Ectodermal cell (in vitro differentiated cells): ENCODE data around the gene ZNF778.

ENCODE experiments used
- H3K27ac ChIP-seq: 2 replicates; pipeline ENCODE4 v1.7.0; 2013; ENCODE audit warnings: mild to moderate bottlenecking, low read depth, low read length; ENCODE audit not compliant: insufficient read depth, poor library complexity, severe bottlenecking
- H3K27me3 ChIP-seq: 2 replicates; pipeline ENCODE4 v1.7.0; 2013; ENCODE audit warnings: mild to moderate bottlenecking, low read length; ENCODE audit not compliant: insufficient read depth, control insufficient read depth, poor library complexity, severe bottlenecking
- H3K36me3 ChIP-seq: one replicate; pipeline ENCODE4 v1.7.0; 2013; ENCODE audit warnings: low read length; ENCODE audit not compliant: control insufficient read depth, insufficient read depth
- H3K4me1 ChIP-seq: one replicate; pipeline ENCODE4 v1.7.0; 2013; ENCODE audit warnings: low read length; ENCODE audit not compliant: control insufficient read depth, insufficient read depth
- H3K4me3 ChIP-seq: 2 replicates; pipeline ENCODE4 v1.7.0; 2013; ENCODE audit warnings: low read depth, low read length, control low read depth; ENCODE audit not compliant: insufficient read depth
- H3K9me3 ChIP-seq: 2 replicates; pipeline ENCODE4 v1.7.0; 2013; ENCODE audit warnings: mild to moderate bottlenecking, low read length, moderate library complexity; ENCODE audit not compliant: control insufficient read depth
- WGBS, 2 experiments: methylation state at CpG; one replicate each; pipeline ENCODE4 v1.1.7; 2013; ENCODE audit warnings: missing lambda C conversion rate in 2 of 2; 5-methylcytosine and 5-hydroxymethylcytosine counted together

ZNF778 gene

GRCh38 chr16:89195521-89196171 is 21.9 kb upstream of the ZNF778 start:
- Histone ChIP-seq H3K36me3 (no peaks in the 10 kb centered on the region), H3K27ac (no peak overlapping the region), H3K4me1 (peaks cover 8% of the 10 kb centered on the region), H3K4me3 (no peak overlapping the region), H3K9me3 (no peaks in the 10 kb centered on the region), H3K27me3 (peaks cover 59% of the 10 kb centered on the region)
- WGBS, 2 experiments = 89 to 91% methylated on average over 21 of the region's 21 CpGs

- Histone ChIP-seq H3K36me3 (no peaks in the 10 kb centered on the region), H3K4me3 (no peak overlapping the region), H3K27me3 (peaks cover 57% of the 10 kb centered on the region), H3K4me1 (peaks cover 10% of the 10 kb centered on the region), H3K27ac (no peak overlapping the region), H3K9me3 (no peaks in the 10 kb centered on the region)
- WGBS, 2 experiments = 89 to 90% methylated on average over 13 of the region's 13 CpGs
Measured at GRCh38 chr16:89197033-89197632, 20.4 kb upstream of the ZNF778 start.

- WGBS, 2 experiments = 82 to 84% methylated on average over 26 of the region's 26 CpGs
- H3K36me3 ChIP-seq = no peaks in the 10 kb centered on the region
- H3K4me1 ChIP-seq = peaks cover 10% of the 10 kb centered on the region
- H3K4me3 ChIP-seq = no peak overlapping the region
- H3K27ac ChIP-seq = no peak overlapping the region
- peaks cover 3% of the 10 kb centered on the region for H3K9me3 ChIP-seq
- peaks cover 57% of the 10 kb centered on the region for H3K27me3 ChIP-seq
Measured at GRCh38 chr16:89197633-89198416, 19.7 kb upstream of the ZNF778 start.

- Histone ChIP-seq H3K27ac (no peak overlapping the region), H3K4me1 (peaks cover 10% of the 10 kb centered on the region), H3K4me3 (no peak overlapping the region), H3K9me3 (peaks cover 3% of the 10 kb centered on the region), H3K27me3 (peaks cover 60% of the 10 kb centered on the region), H3K36me3 (no peaks in the 10 kb centered on the region)
- WGBS, 2 experiments = 91 to 92% methylated on average over 28 of the region's 28 CpGs
Measured at GRCh38 chr16:89198417-89199240, 18.9 kb upstream of the ZNF778 start.

- no peaks in the 10 kb centered on the region for H3K36me3 ChIP-seq
- H3K4me3 ChIP-seq = no peak overlapping the region
- 87 to 90% methylated on average over 22 of the region's 22 CpGs for WGBS, 2 experiments
- H3K27ac ChIP-seq = no peak overlapping the region
- H3K27me3 ChIP-seq = peaks cover 60% of the 10 kb centered on the region
- H3K9me3 ChIP-seq = peaks cover 3% of the 10 kb centered on the region
- peaks cover 10% of the 10 kb centered on the region for H3K4me1 ChIP-seq
Measured at GRCh38 chr16:89199241-89200123, 18.0 kb upstream of the ZNF778 start.

- Histone ChIP-seq H3K36me3 (no peaks in the 10 kb centered on the region), H3K4me1 (peaks cover 10% of the 10 kb centered on the region), H3K4me3 (peak within 1 kb of the TSS; percentile 26), H3K27me3 (peaks cover 67% of the 10 kb centered on the region), H3K9me3 (peaks cover 3% of the 10 kb centered on the region), H3K27ac (no peak within 1 kb of the TSS)
- WGBS, 2 experiments = 27 to 31% methylated on average over 28 of the region's 28 CpGs
Measured at GRCh38 chr16:89200124-89200849, 17.2 kb upstream of the ZNF778 start, which contains the start of gene SLC22A31. Gene SLC22A31, minus strand, starts transcription at chr16:89200537. Its CDS starts 36 bp downstream, at chr16:89200501.

- peaks cover 67% of the 10 kb centered on the region for H3K27me3 ChIP-seq
- no peaks in the 10 kb centered on the region for H3K36me3 ChIP-seq
- H3K27ac ChIP-seq = no peak overlapping the region
- peak overlapping the region; percentile 26 for H3K4me3 ChIP-seq
- 2 to 3% methylated on average over 58 of the region's 58 CpGs for WGBS, 2 experiments
- peaks cover 3% of the 10 kb centered on the region for H3K9me3 ChIP-seq
- peaks cover 10% of the 10 kb centered on the region for H3K4me1 ChIP-seq
Measured at GRCh38 chr16:89200850-89201411, 16.6 kb upstream of the ZNF778 start.

- H3K27ac ChIP-seq = no peak overlapping the region
- peaks cover 3% of the 10 kb centered on the region for H3K9me3 ChIP-seq
- peaks cover 67% of the 10 kb centered on the region for H3K27me3 ChIP-seq
- 1 to 2% methylated on average over 111 of the region's 111 CpGs for WGBS, 2 experiments
- no peaks in the 10 kb centered on the region for H3K36me3 ChIP-seq
- peaks cover 10% of the 10 kb centered on the region for H3K4me1 ChIP-seq
- H3K4me3 ChIP-seq = peak overlapping the region; percentile 26
Measured at GRCh38 chr16:89201439-89202377, 15.8 kb upstream of the ZNF778 start.
